B cell (primary cell): ENCODE results near the gene IQGAP1. TPM values are rescaled to one million over a fixed set of nuclear protein-coding genes. Genes with fewer than 3 reads are reported as not detected.

Experiments used
- ATAC-seq: fragments of 200-7000 bp; cut with Tn5 transposase; one replicate; pipeline ENCODE4 v1.10.0; 2021; ENCODE audit warnings: low read depth, mild to moderate bottlenecking, moderate number of reproducible peaks, moderate library complexity
- CTCF ChIA-PET: fragments of 350-600 bp; sonication (Branson Sonifier 250); formaldehyde crosslinking; loops from one replicate; lab custom pipeline; 2021; ENCODE audit warnings: antibody characterized with exemption, inconsistent platforms; lab: Charles Lee
- POLR2A ChIA-PET: fragments of 350-600 bp; sonication (Branson Sonifier 250); formaldehyde crosslinking; loops from one replicate; lab custom pipeline; 2021; ENCODE audit warnings: antibody characterized with exemption; lab: Charles Lee
- DNase-seq: peaks from one replicate; pipeline ENCODE4 v3.0.0; 2013
- H2AFZ ChIP-seq: 2 replicates; pipeline ENCODE4 v1.6.1; 2012; ENCODE audit warnings: mild to moderate bottlenecking, low read depth, low read length; ENCODE audit not compliant: insufficient read depth, poor library complexity, severe bottlenecking
- H3K27ac ChIP-seq, 2 donors: 1 replicate in 1 of 2; 2 replicates in 1 of 2; pipeline ENCODE4 v1.5.1; 2012 to 2013; ENCODE audit warnings: low read length in 2 of 2, mild to moderate bottlenecking in 2 of 2, moderate library complexity in 1 of 2
- H3K27me3 ChIP-seq, 4 experiments: fragments of 200-600 bp in 1 of 4; sonication (generic) in 1 of 4; replicated peaks in 1 of 4; 1 replicate in 2 of 4; 2 replicates in 2 of 4; pipeline versions ENCODE4 v1.6.1 to v1.7.0; 2013 to 2016; ENCODE audit warnings: low read length in 3 of 4, mild to moderate bottlenecking in 2 of 4, mixed read lengths in 1 of 4, moderate library complexity in 1 of 4; ENCODE audit not compliant: insufficient read depth in 4 of 4, control insufficient read depth in 3 of 4; ENCODE audit errors: control extremely low read depth in 1 of 4
- H3K36me3 ChIP-seq, 2 experiments: replicated peaks in 1 of 2; 1 replicate in 1 of 2; 2 replicates in 1 of 2; pipeline versions ENCODE4 v1.6.1 to v1.7.1; 2013; ENCODE audit warnings: low read length in 1 of 2; ENCODE audit not compliant: insufficient read depth in 2 of 2, control insufficient read depth in 1 of 2; ENCODE audit errors: control extremely low read depth in 1 of 2, extremely low read depth in 1 of 2
- H3K4me1 ChIP-seq, 2 donors: fragments of 200-600 bp in 1 of 2; sonication (generic) in 1 of 2; 1 replicate in 1 of 2; 2 replicates in 1 of 2; pipeline versions ENCODE4 v1.5.1 to v1.6.1; 2013 to 2017; ENCODE audit warnings: low read length in 2 of 2; ENCODE audit not compliant: control insufficient read depth in 2 of 2, insufficient read depth in 2 of 2
- H3K4me2 ChIP-seq: replicated peaks from 2 replicates; pipeline ENCODE3; 2012; ENCODE audit warnings: mild to moderate bottlenecking, low read depth, low read length; ENCODE audit not compliant: poor library complexity, severe bottlenecking
- H3K4me3 ChIP-seq, 5 experiments: fragments of 200-600 bp in 1 of 5; sonication (generic) in 1 of 5; 1 replicate in 3 of 5; 2 replicates in 2 of 5; pipeline versions ENCODE4 v1.5.1 to v1.7.0; 2011 to 2016; ENCODE audit warnings: low read length in 4 of 5, mild to moderate bottlenecking in 4 of 5, low read depth in 2 of 5, control low read depth in 1 of 5, moderate library complexity in 1 of 5; ENCODE audit not compliant: insufficient read depth in 1 of 5; ENCODE audit errors: control extremely low read depth in 1 of 5, extremely low read depth in 1 of 5
- H3K79me2 ChIP-seq: fragments of 200-600 bp; sonication (generic); one replicate; pipeline ENCODE4 v1.6.0; 2016; ENCODE audit warnings: low read length; ENCODE audit not compliant: control insufficient read depth, insufficient read depth
- H3K9ac ChIP-seq: fragments of 200-600 bp; sonication (generic); 2 replicates; pipeline ENCODE4 v1.6.1; 2017; ENCODE audit warnings: mild to moderate bottlenecking, low read length, moderate library complexity
- H3K9me3 ChIP-seq, 3 donors: one replicate each; pipeline versions ENCODE4 v1.6.1 to v1.7.1; 2013; ENCODE audit warnings: low read length in 2 of 3; ENCODE audit not compliant: control insufficient read depth in 2 of 3, insufficient read depth in 1 of 3; ENCODE audit errors: control extremely low read depth in 1 of 3
- H4K20me1 ChIP-seq: 2 replicates; pipeline ENCODE4 v1.6.0; 2012; ENCODE audit warnings: mild to moderate bottlenecking, low read length; ENCODE audit not compliant: insufficient read depth, control insufficient read depth, poor library complexity, severe bottlenecking
- H3K27ac Mint-ChIP-seq: one replicate; pipeline ENCODE4 v1.8.0; 2021; ENCODE audit warnings: mixed read lengths
- H3K27me3 Mint-ChIP-seq: one replicate; pipeline ENCODE4 v1.8.0; 2021; ENCODE audit warnings: mixed read lengths
- H3K4me1 Mint-ChIP-seq: one replicate; pipeline ENCODE4 v1.8.0; 2021; ENCODE audit warnings: mixed read lengths
- H3K4me3 Mint-ChIP-seq: one replicate; pipeline ENCODE4 v1.8.0; 2021; ENCODE audit warnings: mixed read lengths
- H3K9me3 Mint-ChIP-seq: one replicate; pipeline ENCODE4 v1.8.0; 2022; ENCODE audit warnings: mixed read lengths; ENCODE audit not compliant: insufficient read depth
- EZH2 ChIP-seq: IDR thresholded peaks from 2 replicates; pipeline ENCODE4 v1.6.1; 2012; ENCODE audit warnings: borderline replicate concordance, low read depth, mild to moderate bottlenecking, moderate library complexity, low read length; ENCODE audit not compliant: insufficient read depth, poor library complexity, severe bottlenecking
- WGBS: methylation state at CpG from one replicate; pipeline ENCODE4 v1.1.5; 2013; ENCODE audit warnings: missing lambda C conversion rate; ENCODE audit not compliant: insufficient coverage; 5-methylcytosine and 5-hydroxymethylcytosine counted together
- intact Hi-C: fragments of 100-400 bp; cut with micrococcal nuclease; formaldehyde crosslinking; loops from one replicate; pipeline ENCODE4 v1.10.0; 2022
- polyA plus RNA-seq: library from polyadenylated mRNA; depleted of rRNA; stranded (reverse); fragments of >200 nt; gene quantifications from 2 replicates; pipeline ENCODE4 v1.2.3, GENCODE V29; 2012
- total RNA-seq, 2 donors: library from RNA; stranded (reverse); fragments of 120-200 nt in 1 of 2; gene quantifications; 1 replicate in 1 of 2; 2 replicates in 1 of 2; pipeline versions ENCODE4 v1.2.3 to v1.2.4, GENCODE V29; 2013 to 2022
- TF ChIP-seq, protein P1 (sequence below): fragments of 200-600 bp; IDR thresholded peaks from one replicate; pipeline ENCODE4 v1.8.0; 2022; ENCODE audit warnings: antibody characterized with exemption, mild to moderate bottlenecking

IQGAP1 gene
- total and polyA plus RNA-seq, 2 donors (not counting 1 experiment from before 2014, with no cell fraction given) = 49.7 to 216 TPM

DNA sequence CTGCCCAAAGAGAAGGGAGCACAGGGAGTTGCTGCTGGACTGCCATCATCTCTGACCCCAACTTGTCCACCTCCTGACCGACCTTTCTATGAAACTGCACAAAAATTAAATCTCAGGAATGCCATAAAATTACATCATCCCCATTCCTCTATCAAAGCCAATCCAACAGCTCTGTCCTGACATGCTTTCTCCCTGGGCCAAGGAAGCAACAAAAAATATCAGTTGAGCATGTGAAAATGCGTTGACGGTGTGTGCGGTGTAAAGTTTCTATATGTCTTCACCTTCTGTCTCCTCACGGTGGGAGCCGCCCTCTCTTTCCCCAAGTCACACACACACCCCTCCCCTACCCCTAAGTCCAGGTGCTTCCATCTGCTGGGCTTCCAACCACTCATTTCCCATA is 39.6 kb upstream of the IQGAP1 start:
- WGBS = 84% methylated on average over 6 of the region's 6 CpGs
- TF ChIP-seq, protein P1, sequence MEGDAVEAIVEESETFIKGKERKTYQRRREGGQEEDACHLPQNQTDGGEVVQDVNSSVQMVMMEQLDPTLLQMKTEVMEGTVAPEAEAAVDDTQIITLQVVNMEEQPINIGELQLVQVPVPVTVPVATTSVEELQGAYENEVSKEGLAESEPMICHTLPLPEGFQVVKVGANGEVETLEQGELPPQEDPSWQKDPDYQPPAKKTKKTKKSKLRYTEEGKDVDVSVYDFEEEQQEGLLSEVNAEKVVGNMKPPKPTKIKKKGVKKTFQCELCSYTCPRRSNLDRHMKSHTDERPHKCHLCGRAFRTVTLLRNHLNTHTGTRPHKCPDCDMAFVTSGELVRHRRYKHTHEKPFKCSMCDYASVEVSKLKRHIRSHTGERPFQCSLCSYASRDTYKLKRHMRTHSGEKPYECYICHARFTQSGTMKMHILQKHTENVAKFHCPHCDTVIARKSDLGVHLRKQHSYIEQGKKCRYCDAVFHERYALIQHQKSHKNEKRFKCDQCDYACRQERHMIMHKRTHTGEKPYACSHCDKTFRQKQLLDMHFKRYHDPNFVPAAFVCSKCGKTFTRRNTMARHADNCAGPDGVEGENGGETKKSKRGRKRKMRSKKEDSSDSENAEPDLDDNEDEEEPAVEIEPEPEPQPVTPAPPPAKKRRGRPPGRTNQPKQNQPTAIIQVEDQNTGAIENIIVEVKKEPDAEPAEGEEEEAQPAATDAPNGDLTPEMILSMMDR = no peak
- no peak for TF ChIP-seq EZH2
- Histone ChIP-seq H3K27me3 (no peaks in the 10 kb centered on the region), H3K9me3 (no peaks in the 10 kb centered on the region), H3K27ac (no peak overlapping the region), H4K20me1 (no peaks in the 10 kb centered on the region), H3K4me1 (peaks cover 3 to 10% of the 10 kb centered on the region in 2 donors), H3K4me3 (no peak overlapping the region), H2AFZ (no peak overlapping the region), H3K36me3 (no peaks in the 10 kb centered on the region), H3K79me2 (no peaks in the 10 kb centered on the region), H3K9ac (no peak overlapping the region), H3K4me2 (no peak overlapping the region)
- Mint-ChIP-seq H3K4me3 (no peak overlapping the region), H3K27me3 (no peaks in the 10 kb centered on the region), H3K4me1 (peaks cover 7% of the 10 kb centered on the region), H3K9me3 (no peaks in the 10 kb centered on the region), H3K27ac (peak overlapping the region; percentile 10)
- ChIA-PET CTCF (no interaction called here), POLR2A (no interaction called here)
- intact Hi-C loops = no loop called here
- no peak for DNase-seq
- ATAC-seq = no peak

DNA sequence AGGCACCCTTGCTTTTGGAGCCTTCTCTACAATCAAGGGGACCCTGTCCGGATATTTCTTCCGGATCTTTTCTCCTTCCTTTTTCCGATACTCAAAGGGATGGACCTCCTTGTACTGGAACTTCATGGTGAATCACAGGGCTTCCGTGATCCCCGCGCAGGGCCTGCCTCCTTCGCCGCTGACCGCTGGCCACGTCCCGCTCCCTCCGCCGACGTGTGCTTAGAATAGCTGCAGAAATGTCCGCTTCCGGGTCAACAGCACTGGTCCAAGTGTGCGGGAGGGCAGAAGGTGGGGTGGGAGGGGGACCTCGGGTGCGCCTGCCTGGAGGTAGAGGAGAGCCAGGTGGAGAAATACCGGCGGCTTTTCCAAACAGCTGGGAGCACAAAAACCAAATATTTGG is 39.0 kb upstream of the IQGAP1 start:
- Mint-ChIP-seq H3K4me1 (peaks cover 7% of the 10 kb centered on the region), H3K9me3 (no peaks in the 10 kb centered on the region), H3K27me3 (no peaks in the 10 kb centered on the region), H3K4me3 (no peak overlapping the region), H3K27ac (no peak overlapping the region)
- no peaks in the 10 kb centered on the region for H3K36me3 ChIP-seq
- no peaks in the 10 kb centered on the region for H3K9me3 ChIP-seq
- WGBS = over 99% methylated on average over 15 of the region's 21 CpGs
- no peak for ATAC-seq
- no peaks in the 10 kb centered on the region for H3K27me3 ChIP-seq
- H3K4me2 ChIP-seq = no peak overlapping the region
- no peaks in the 10 kb centered on the region for H4K20me1 ChIP-seq
- ChIA-PET POLR2A (no interaction called here), CTCF (no interaction called here)
- H2AFZ ChIP-seq = no peak overlapping the region
- no peak for DNase-seq
- no peak for TF ChIP-seq EZH2
- TF ChIP-seq, protein P1 = no peak
- H3K4me1 ChIP-seq = peaks cover 3 to 10% of the 10 kb centered on the region in 2 donors
- no peaks in the 10 kb centered on the region for H3K79me2 ChIP-seq
- no peak overlapping the region for H3K4me3 ChIP-seq
- H3K27ac ChIP-seq = no peak overlapping the region
- intact Hi-C loops = no loop called here
- H3K9ac ChIP-seq = no peak overlapping the region
